ENCODE data around the gene GNB3. TPM values are rescaled to one million over a fixed set of nuclear protein-coding genes. Genes with fewer than 3 reads are reported as not detected.

GNB3 gene
- total RNA-seq, 2 experiments from 2014 or later, result 0.50 to 1.1 TPM

- Mint-ChIP-seq H3K4me1 (ENCODE audit: low read depth) (peaks cover 20% of the 10 kb centered on the region), H3K9me3 (no peaks in the 10 kb centered on the region)
- CTCF ChIA-PET, result interaction anchor here (0.9 to 17.9 kb wide), 13 partner anchors 8 to 215 kb away, joined by 3 to 341 read pairs (median 4); partner anchors contain the start of genes CDCA3, GPR162, MLF2 and PTMS
Measured at GRCh38 chr12:6833189-6833890, 7.4 kb upstream of the GNB3 start.

GRCh38 chr12:6834254-6834653, 6.5 kb upstream of the GNB3 start:
- no peak for ATAC-seq

More at GRCh38 chr12:6833189-6833890, 7.4 kb upstream of the GNB3 start:
- Mint-ChIP-seq H3K4me3 (no peak overlapping the region), H3K27me3 (peaks cover 18% of the 10 kb centered on the region), H3K36me3 (ENCODE audit: low read depth) (no peaks in the 10 kb centered on the region), H3K27ac (no peak overlapping the region)
- no peak for TF ChIP-seq CTCF (IDR thresholded peaks at IDR 0.05)
- intact Hi-C loops (cut with micrococcal nuclease), result no loop called here
- DNase-seq (no peak), ATAC-seq (no peak)
- POLR2A ChIA-PET, result interaction anchor here (0.6 to 1.6 kb wide), 4 partner anchors 9 to 38 kb away, joined by 3 to 7 read pairs (median 4); partner anchors contain the start of gene TPI1

GRCh38 chr12:6834873-6835272, 5.9 kb upstream of the GNB3 start:
- no peak for DNase-seq
- H3K27me3 Mint-ChIP-seq, result peaks cover 8% of the 10 kb centered on the region
- no peak for TF ChIP-seq CTCF (IDR thresholded peaks at IDR 0.05)
- intact Hi-C loops (cut with micrococcal nuclease), result no loop called here
- POLR2A ChIA-PET, result interaction anchor here (0.5 to 1.6 kb wide), 8 partner anchors 8 to 401 kb away, joined by 3 to 6 read pairs (median 4); no protein-coding TSS in a partner anchor
- no peaks in the 10 kb centered on the region for H3K9me3 Mint-ChIP-seq
- no peak overlapping the region for H3K27ac Mint-ChIP-seq
- H3K4me3 Mint-ChIP-seq, result no peak overlapping the region
- H3K4me1 Mint-ChIP-seq (ENCODE audit: low read depth), result peaks cover 11% of the 10 kb centered on the region
- no peak for ATAC-seq
- H3K36me3 Mint-ChIP-seq (ENCODE audit: low read depth), result no peaks in the 10 kb centered on the region
- CTCF ChIA-PET, result interaction anchor here (1.0 to 17.9 kb wide), 21 partner anchors 10 to 804 kb away, joined by 3 to 341 read pairs (median 5); partner anchors contain the start of genes CDCA3, COPS7A, GPR162 and MLF2

More at GRCh38 chr12:6834254-6834653, 6.5 kb upstream of the GNB3 start:
- no peak for TF ChIP-seq CTCF (IDR thresholded peaks at IDR 0.05)
- DNase-seq, result no peak
- Mint-ChIP-seq H3K27ac (no peak overlapping the region), H3K4me1 (ENCODE audit: low read depth) (peaks cover 14% of the 10 kb centered on the region), H3K36me3 (ENCODE audit: low read depth) (no peaks in the 10 kb centered on the region), H3K9me3 (no peaks in the 10 kb centered on the region), H3K27me3 (peaks cover 12% of the 10 kb centered on the region), H3K4me3 (no peak overlapping the region)
- CTCF ChIA-PET, result interaction anchor here (1.0 to 17.9 kb wide), 23 partner anchors 9 to 805 kb away, joined by 3 to 341 read pairs (median 4); partner anchors contain the start of genes CDCA3, COPS7A, GPR162 and MLF2
- POLR2A ChIA-PET, result interaction anchor here (0.9 to 1.6 kb wide), 5 partner anchors 9 to 57 kb away, joined by 3 to 6 read pairs (median 3); no protein-coding TSS in a partner anchor
- intact Hi-C loops (cut with micrococcal nuclease), result no loop called here

GRCh38 chr12:6836851-6837250, 3.9 kb upstream of the GNB3 start:
- Mint-ChIP-seq H3K4me3 (no peak overlapping the region), H3K27ac (no peak overlapping the region), H3K36me3 (ENCODE audit: low read depth) (no peaks in the 10 kb centered on the region), H3K9me3 (no peaks in the 10 kb centered on the region), H3K4me1 (ENCODE audit: low read depth) (peaks cover 11% of the 10 kb centered on the region), H3K27me3 (no peaks in the 10 kb centered on the region)
- intact Hi-C loops (cut with micrococcal nuclease), result no loop called here
- no peak for ATAC-seq
- TF ChIP-seq CTCF (IDR thresholded peaks at IDR 0.05), result no peak
- no peak for DNase-seq
- CTCF ChIA-PET, result interaction anchor here (0.8 to 17.9 kb wide), 12 partner anchors 8 to 236 kb away, joined by 3 to 341 read pairs (median 7); partner anchors contain the start of genes CDCA3, COPS7A, MLF2 and P3H3
- POLR2A ChIA-PET, result interaction anchor here (0.6 to 1.2 kb wide), 4 partner anchors 13 to 112 kb away, joined by 3 to 5 read pairs (median 3); partner anchors contain the start of gene CDCA3

Data from activated CD8-positive, alpha-beta T cell treated with anti-CD3 and anti-CD28 coated beads for 36 hours (primary cell).